ENCODE data around the gene RTP2.

- TF ChIP-seq, protein P1, sequence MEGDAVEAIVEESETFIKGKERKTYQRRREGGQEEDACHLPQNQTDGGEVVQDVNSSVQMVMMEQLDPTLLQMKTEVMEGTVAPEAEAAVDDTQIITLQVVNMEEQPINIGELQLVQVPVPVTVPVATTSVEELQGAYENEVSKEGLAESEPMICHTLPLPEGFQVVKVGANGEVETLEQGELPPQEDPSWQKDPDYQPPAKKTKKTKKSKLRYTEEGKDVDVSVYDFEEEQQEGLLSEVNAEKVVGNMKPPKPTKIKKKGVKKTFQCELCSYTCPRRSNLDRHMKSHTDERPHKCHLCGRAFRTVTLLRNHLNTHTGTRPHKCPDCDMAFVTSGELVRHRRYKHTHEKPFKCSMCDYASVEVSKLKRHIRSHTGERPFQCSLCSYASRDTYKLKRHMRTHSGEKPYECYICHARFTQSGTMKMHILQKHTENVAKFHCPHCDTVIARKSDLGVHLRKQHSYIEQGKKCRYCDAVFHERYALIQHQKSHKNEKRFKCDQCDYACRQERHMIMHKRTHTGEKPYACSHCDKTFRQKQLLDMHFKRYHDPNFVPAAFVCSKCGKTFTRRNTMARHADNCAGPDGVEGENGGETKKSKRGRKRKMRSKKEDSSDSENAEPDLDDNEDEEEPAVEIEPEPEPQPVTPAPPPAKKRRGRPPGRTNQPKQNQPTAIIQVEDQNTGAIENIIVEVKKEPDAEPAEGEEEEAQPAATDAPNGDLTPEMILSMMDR (conservative IDR thresholded peaks at IDR 0.05; ENCODE audit: low read depth, low read length): no peak
- no peak for TF ChIP-seq EZH2 (IDR thresholded peaks at IDR 0.05; ENCODE audit: borderline replicate concordance, low read depth, low read length, poor library complexity, severe bottlenecking)
Measured at GRCh38 chr3:187747506-187747905, 45.1 kb upstream of the RTP2 start.
